Activated B cell treated with CpG ODN at 0.5 μM for 24 hours (primary cell): ENCODE results near the gene DYRK1B. TPM values are rescaled to one million over a fixed set of nuclear protein-coding genes. Genes with fewer than 3 reads are reported as not detected.
A peak's percentile ranks its signal among the peaks of the same experiment; 100 is the strongest.

Experiments used
- ATAC-seq: fragments of 200-7000 bp; cut with Tn5 transposase; one replicate; pipeline ENCODE4 v1.10.0; 2021; ENCODE audit warnings: low read depth, mild to moderate bottlenecking, moderate library complexity
- CTCF ChIA-PET: fragments of 350-600 bp; sonication (Branson Sonifier 250); formaldehyde crosslinking; loops from one replicate; lab custom pipeline; 2021; ENCODE audit warnings: antibody characterized with exemption; lab: Charles Lee
- POLR2A ChIA-PET: fragments of 350-600 bp; sonication (Branson Sonifier 250); formaldehyde crosslinking; loops from one replicate; lab custom pipeline; 2021; ENCODE audit warnings: antibody characterized with exemption; lab: Charles Lee
- DNase-seq: peaks from one replicate; pipeline ENCODE4 v3.0.0; 2022
- H3K27ac Mint-ChIP-seq: one replicate; pipeline ENCODE4 v1.8.0; 2020; ENCODE audit warnings: mixed read lengths
- H3K27me3 Mint-ChIP-seq: one replicate; pipeline ENCODE4 v1.8.0; 2021; ENCODE audit warnings: mixed read lengths
- H3K36me3 Mint-ChIP-seq: one replicate; pipeline ENCODE4 v1.8.0; 2021; ENCODE audit warnings: low read depth, mixed read lengths
- H3K4me1 Mint-ChIP-seq: one replicate; pipeline ENCODE4 v1.8.0; 2021; ENCODE audit warnings: mixed read lengths
- H3K4me3 Mint-ChIP-seq: one replicate; pipeline ENCODE4 v1.8.0; 2020; ENCODE audit warnings: mild to moderate bottlenecking, mixed read lengths
- H3K9me3 Mint-ChIP-seq: one replicate; pipeline ENCODE4 v1.8.0; 2020; ENCODE audit warnings: mixed read lengths
- intact Hi-C: fragments of 100-400 bp; cut with micrococcal nuclease; formaldehyde crosslinking; loops from one replicate; pipeline ENCODE4 v1.15.1; 2024
- total RNA-seq: library from RNA; stranded (reverse); gene quantifications from 2 replicates; pipeline ENCODE4 v1.2.3, GENCODE V29; 2022
- TF ChIP-seq, protein P1 (sequence below): fragments of 200-600 bp; IDR thresholded peaks from one replicate; pipeline ENCODE4 v1.8.0; 2022; ENCODE audit warnings: antibody characterized with exemption, mild to moderate bottlenecking

Gene DYRK1B
- total RNA-seq, 1 donor from 2014 or later: 17.2 TPM

DNA sequence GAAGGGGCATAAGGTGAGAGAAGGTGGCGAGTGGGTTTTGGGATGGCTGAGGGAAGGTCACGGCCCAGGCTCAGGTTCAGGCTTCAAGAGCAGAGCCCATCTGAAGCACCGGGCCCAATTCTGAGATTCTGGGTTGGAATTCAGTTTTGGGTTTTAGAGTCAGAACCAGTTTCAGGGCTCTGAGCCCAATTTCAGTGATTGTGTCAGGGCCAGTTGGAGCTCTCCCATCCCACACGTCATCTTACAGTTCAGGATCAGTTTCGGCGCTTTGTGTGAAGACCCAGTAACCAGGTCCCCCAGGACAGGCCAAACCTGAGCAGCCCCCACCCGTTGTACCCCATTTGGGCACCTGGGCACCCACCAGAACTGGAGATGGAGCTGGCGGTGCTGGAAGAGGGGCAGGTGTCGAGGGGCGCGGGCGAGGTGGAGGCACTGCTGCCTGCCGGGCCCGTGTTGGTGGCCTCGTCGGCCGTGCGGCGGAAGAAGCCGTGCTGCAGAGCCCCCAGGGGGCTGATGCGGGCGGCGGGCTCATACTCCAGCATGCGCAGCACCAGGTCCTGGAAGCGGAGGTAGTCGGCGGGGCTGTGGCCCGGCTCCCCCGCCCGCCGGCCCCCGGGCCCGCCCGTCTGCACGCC lies 7.5 kb downstream of the DYRK1B start:
- ChIA-PET CTCF (no interaction called here), POLR2A (no interaction called here)
- no peak for DNase-seq
- intact Hi-C loops: no loop called here
- no peaks in the 10 kb centered on the region for H3K9me3 Mint-ChIP-seq
- no peak overlapping the region for H3K4me3 Mint-ChIP-seq
- no peak overlapping the region for H3K27ac Mint-ChIP-seq
- peaks cover 17% of the 10 kb centered on the region for H3K4me1 Mint-ChIP-seq
- TF ChIP-seq, protein P1, sequence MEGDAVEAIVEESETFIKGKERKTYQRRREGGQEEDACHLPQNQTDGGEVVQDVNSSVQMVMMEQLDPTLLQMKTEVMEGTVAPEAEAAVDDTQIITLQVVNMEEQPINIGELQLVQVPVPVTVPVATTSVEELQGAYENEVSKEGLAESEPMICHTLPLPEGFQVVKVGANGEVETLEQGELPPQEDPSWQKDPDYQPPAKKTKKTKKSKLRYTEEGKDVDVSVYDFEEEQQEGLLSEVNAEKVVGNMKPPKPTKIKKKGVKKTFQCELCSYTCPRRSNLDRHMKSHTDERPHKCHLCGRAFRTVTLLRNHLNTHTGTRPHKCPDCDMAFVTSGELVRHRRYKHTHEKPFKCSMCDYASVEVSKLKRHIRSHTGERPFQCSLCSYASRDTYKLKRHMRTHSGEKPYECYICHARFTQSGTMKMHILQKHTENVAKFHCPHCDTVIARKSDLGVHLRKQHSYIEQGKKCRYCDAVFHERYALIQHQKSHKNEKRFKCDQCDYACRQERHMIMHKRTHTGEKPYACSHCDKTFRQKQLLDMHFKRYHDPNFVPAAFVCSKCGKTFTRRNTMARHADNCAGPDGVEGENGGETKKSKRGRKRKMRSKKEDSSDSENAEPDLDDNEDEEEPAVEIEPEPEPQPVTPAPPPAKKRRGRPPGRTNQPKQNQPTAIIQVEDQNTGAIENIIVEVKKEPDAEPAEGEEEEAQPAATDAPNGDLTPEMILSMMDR: no peak
- H3K36me3 Mint-ChIP-seq: peaks cover 51% of the 10 kb centered on the region
- H3K27me3 Mint-ChIP-seq: no peaks in the 10 kb centered on the region
- no peak for ATAC-seq

DNA sequence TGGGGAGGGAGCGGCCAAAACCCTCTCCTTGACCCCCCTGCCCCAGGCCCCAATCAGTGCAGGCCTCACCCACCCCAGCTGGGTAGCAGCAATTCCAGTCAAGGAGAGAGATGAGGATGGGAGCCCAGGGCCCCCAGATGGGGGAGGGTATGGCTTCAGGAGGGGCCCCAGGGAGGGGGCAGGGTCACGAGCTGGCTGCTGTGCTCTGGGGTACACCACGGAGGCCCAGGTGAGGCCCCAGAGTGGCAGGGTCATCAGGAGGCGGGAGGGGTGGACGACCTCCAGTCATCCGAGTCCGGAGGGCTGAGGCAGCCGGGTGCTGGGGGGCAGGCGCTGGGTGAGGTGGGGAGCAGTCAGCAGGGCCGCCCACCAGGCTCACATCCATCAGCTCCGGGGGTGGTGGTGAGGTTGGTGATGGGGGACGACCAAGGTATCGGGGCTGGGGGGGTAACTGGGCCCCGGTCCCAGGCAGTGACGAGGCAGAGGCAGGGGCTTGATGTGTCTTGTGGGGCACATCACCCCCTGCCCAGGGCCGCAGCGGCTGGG lies 8.4 kb downstream of the DYRK1B start:
- no peak for ATAC-seq
- ChIA-PET POLR2A (interaction anchor here (1.3 to 2.5 kb wide), 2 partner anchors 8 to 20 kb away, joined by 3 to 15 read pairs; partner anchors contain the start of gene DYRK1B), CTCF (no interaction called here)
- no peaks in the 10 kb centered on the region for H3K9me3 Mint-ChIP-seq
- no peaks in the 10 kb centered on the region for H3K27me3 Mint-ChIP-seq
- no peak overlapping the region for H3K4me3 Mint-ChIP-seq
- no peak for DNase-seq
- no peak overlapping the region for H3K27ac Mint-ChIP-seq
- peaks cover 13% of the 10 kb centered on the region for H3K4me1 Mint-ChIP-seq
- intact Hi-C loops: loop anchor here (2.0 kb wide), 1 partner anchor 171 kb away; the partner anchor contains the start of gene ZNF546
- H3K36me3 Mint-ChIP-seq: peaks cover 44% of the 10 kb centered on the region
- TF ChIP-seq, protein P1: no peak

DNA sequence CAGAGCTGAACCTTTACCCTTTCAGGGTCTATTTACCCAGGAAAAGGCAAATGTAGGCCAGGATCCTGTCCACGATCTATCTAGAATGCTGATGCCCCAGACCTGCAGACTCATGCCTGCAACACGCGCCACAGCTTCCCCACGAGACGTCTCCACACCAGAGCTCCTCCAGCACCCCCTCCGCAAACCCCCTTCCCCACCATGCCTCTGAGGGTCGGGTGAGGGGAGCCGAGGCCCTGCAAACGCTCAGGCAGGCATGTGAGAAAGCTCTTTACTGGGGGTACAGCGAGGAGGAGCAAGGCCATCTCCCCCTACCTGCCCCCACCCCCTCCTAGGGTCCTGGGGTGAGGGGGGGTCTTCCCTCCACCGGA lies 8.9 kb downstream of the DYRK1B start:
- Mint-ChIP-seq H3K4me3 (no peak overlapping the region), H3K27me3 (no peaks in the 10 kb centered on the region), H3K36me3 (peaks cover 39% of the 10 kb centered on the region), H3K4me1 (peaks cover 9% of the 10 kb centered on the region), H3K9me3 (no peaks in the 10 kb centered on the region), H3K27ac (no peak overlapping the region)
- no peak for ATAC-seq
- intact Hi-C loops: loop anchor here (2.0 kb wide), 1 partner anchor 172 kb away; the partner anchor contains the start of gene ZNF546
- DNase-seq: no peak
- POLR2A ChIA-PET: interaction anchor here (1.3 to 2.5 kb wide), 2 partner anchors 8 to 20 kb away, joined by 3 to 15 read pairs; partner anchors contain the start of gene DYRK1B
- CTCF ChIA-PET: no interaction called here
- TF ChIP-seq, protein P1: no peak

DNA sequence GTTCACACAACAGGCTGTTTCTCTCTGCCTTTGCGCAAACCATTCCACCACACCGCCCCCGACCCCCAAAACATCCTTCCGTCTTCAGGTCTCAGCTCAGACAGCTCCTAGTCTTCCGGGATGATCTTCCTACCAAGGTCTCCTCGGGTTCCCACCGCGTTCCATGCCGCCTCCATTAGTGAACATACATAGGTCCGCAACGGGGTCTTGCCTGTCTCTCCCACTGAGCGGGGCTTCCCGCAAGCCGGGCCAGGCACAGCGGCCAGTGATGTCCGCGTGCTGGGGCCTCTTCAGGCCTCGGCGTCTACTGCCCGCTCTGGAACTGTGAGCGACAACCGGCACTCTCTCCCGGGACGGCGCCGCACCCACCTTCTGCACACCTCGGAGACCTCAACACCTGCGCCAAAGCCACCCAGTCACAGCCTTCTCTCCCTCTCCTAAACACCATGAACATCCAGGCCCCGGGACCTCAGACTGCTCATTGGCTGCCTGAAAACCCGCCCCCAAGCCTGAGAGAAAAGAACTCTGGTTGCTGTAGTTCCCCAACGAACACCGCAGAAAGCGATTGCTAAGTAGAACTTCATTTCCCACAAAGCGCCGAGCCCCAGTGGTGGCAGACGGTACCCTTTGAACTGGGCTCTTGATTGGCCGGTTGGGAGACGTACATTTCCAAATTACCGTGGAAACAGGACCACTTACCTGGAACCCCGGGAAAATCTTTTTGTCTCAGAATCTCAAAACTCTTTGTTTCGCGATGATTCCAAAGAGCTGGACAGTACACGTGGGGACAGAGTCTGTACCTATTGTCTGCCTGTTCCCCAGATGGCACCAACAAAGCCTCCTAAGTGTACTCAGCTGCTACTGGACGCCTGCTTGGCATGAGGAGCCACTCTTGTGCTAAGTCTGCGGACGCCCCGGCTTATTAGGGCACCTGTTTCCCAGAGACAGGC lies 9.5 kb downstream of the DYRK1B start:
- DNase-seq (peak; percentile 67), ATAC-seq (peak; percentile 98)
- ChIA-PET POLR2A (interaction anchor here (1.3 to 2.5 kb wide), 3 partner anchors 9 to 21 kb away, joined by 3 to 15 read pairs (median 3); partner anchors contain the start of gene DYRK1B), CTCF (interaction anchor here (1.7 kb wide), 1 partner anchor 32 kb away, joined by 5 read pairs; no protein-coding TSS in a partner anchor)
- Mint-ChIP-seq H3K9me3 (no peaks in the 10 kb centered on the region), H3K27ac (no peak overlapping the region), H3K4me3 (no peak overlapping the region), H3K27me3 (no peaks in the 10 kb centered on the region), H3K4me1 (peaks cover 12% of the 10 kb centered on the region), H3K36me3 (peaks cover 32% of the 10 kb centered on the region)
- TF ChIP-seq, protein P1: no peak
- intact Hi-C loops: loop anchor here (1.0 to 2.0 kb wide), 6 partner anchors 9 to 524 kb away; partner anchors contain the start of genes C19orf47, FBL, PLD3 and PSMC4
